ENCODE results near the gene MRGPRF. TPM values are rescaled to one million over a fixed set of nuclear protein-coding genes. Genes with fewer than 3 reads are reported as not detected.

The MRGPRF gene
- total RNA-seq, 2 donors from 2014 or later = 4.7 to 7.6 TPM

- no peak for TF ChIP-seq POLR2A (IDR thresholded peaks at IDR 0.05)
- TF ChIP-seq, protein P1, sequence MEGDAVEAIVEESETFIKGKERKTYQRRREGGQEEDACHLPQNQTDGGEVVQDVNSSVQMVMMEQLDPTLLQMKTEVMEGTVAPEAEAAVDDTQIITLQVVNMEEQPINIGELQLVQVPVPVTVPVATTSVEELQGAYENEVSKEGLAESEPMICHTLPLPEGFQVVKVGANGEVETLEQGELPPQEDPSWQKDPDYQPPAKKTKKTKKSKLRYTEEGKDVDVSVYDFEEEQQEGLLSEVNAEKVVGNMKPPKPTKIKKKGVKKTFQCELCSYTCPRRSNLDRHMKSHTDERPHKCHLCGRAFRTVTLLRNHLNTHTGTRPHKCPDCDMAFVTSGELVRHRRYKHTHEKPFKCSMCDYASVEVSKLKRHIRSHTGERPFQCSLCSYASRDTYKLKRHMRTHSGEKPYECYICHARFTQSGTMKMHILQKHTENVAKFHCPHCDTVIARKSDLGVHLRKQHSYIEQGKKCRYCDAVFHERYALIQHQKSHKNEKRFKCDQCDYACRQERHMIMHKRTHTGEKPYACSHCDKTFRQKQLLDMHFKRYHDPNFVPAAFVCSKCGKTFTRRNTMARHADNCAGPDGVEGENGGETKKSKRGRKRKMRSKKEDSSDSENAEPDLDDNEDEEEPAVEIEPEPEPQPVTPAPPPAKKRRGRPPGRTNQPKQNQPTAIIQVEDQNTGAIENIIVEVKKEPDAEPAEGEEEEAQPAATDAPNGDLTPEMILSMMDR (IDR thresholded peaks at IDR 0.05) = no peak
- 74 to 85% methylated on average over 9 of the region's 9 CpGs for WGBS, 2 donors
- H3K4me1 ChIP-seq = no peaks in the 10 kb centered on the region
- H3K4me3 ChIP-seq = no peak overlapping the region
- no peak overlapping the region for H3K27ac ChIP-seq
- H3K27me3 ChIP-seq = no peaks in the 10 kb centered on the region
- intact Hi-C loops (cut with DNase I) = no loop called here
- DNase-seq = no peak
- no peak for ATAC-seq
- no peaks in the 10 kb centered on the region for H3K36me3 ChIP-seq (replicated peaks in 1 of 2; ENCODE audit: insufficient read depth in 1 of 2, low read depth in 2 of 2)
- no peaks in the 10 kb centered on the region for H3K9me3 ChIP-seq
Measured at GRCh38 chr11:68966894-68967780, 45.9 kb downstream of the MRGPRF start.

DNA sequence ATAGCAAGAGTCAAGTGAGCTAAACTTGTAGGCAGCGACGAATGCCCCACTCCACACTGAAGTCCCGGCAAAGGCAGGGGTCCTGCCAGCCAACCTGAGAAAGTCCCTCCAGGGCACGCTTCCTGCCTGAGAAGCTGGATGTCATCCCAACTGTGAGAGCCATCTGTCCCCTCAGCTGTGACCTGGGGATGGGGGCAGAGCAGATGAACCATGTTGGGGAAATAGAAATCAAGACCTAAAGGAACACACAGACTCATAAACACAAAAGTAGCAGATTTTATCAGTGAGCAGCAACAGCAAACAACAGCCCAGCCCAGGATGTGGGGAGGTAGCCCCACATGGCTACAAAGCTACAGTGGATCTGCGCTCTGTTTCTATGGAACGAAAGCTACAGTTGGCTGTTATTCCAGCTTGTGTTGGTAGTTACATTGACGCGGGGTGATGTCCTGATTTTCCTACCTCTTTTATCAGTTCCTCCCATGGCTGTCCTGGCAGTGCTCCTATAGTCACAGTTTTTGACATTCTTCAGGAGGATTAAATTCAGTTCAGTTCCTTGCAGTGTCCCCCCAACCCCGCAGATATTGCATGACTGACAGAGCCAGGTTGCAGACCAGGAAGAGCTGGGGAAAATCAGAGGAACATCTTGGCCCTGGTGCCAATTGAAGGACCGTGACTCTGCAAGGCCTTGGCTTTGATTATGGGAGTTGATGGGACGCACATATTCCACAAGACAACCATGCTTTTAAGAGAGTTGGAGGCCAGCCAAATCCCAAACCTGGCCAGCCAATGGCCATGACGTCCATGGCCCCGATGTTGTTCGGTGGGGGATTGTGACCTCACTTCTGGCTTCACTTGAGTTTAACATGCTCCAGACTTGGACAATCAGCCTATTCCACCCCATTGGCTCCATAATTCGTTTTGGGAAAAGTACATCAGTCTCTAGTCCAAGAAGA is 46.9 kb downstream of the MRGPRF start:
- WGBS, 2 donors = 82 to 86% methylated on average over 15 of the region's 15 CpGs
- DNase-seq (no peak), ATAC-seq (no peak)
- intact Hi-C loops (cut with DNase I) = no loop called here
- Histone ChIP-seq H3K4me1 (no peaks in the 10 kb centered on the region), H3K36me3 (replicated peaks in 1 of 2; ENCODE audit: insufficient read depth in 1 of 2, low read depth in 2 of 2) (no peaks in the 10 kb centered on the region), H3K9me3 (no peaks in the 10 kb centered on the region), H3K4me3 (no peak overlapping the region), H3K27me3 (no peaks in the 10 kb centered on the region), H3K27ac (no peak overlapping the region)
- no peak for TF ChIP-seq POLR2A (IDR thresholded peaks at IDR 0.05)
- TF ChIP-seq, protein P1 (IDR thresholded peaks at IDR 0.05) = no peak

DNA sequence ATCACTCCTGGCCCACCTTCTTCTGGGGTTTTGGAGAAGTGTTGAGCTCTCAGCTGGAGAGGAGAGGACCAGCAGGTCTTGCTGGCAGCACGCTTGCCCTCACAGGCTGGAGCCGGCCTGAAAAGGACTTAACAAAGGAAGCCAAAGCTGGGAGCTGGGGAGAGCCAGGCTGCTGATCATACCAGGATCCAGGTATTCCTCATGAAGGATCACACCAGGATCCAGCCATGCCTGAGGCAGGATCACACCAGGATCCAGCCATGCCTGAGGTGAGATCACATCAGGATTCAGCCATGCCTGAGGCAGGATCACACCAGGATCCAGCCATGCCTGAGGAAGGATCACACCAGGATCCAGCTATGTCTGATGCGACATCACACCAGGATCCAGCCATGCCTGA is 49.3 kb downstream of the MRGPRF start:
- no peak overlapping the region for H3K27ac ChIP-seq
- TF ChIP-seq, protein P1 (IDR thresholded peaks at IDR 0.05) = no peak
- TF ChIP-seq POLR2A (IDR thresholded peaks at IDR 0.05) = no peak
- no peaks in the 10 kb centered on the region for H3K36me3 ChIP-seq (replicated peaks in 1 of 2; ENCODE audit: insufficient read depth in 1 of 2, low read depth in 2 of 2)
- intact Hi-C loops (cut with DNase I) = no loop called here
- H3K27me3 ChIP-seq = no peaks in the 10 kb centered on the region
- no peak overlapping the region for H3K4me3 ChIP-seq
- H3K4me1 ChIP-seq = no peaks in the 10 kb centered on the region
- 73 to 76% methylated on average over 3 of the region's 3 CpGs for WGBS, 2 donors
- DNase-seq (no peak), ATAC-seq (no peak)
- H3K9me3 ChIP-seq = no peaks in the 10 kb centered on the region

DNA sequence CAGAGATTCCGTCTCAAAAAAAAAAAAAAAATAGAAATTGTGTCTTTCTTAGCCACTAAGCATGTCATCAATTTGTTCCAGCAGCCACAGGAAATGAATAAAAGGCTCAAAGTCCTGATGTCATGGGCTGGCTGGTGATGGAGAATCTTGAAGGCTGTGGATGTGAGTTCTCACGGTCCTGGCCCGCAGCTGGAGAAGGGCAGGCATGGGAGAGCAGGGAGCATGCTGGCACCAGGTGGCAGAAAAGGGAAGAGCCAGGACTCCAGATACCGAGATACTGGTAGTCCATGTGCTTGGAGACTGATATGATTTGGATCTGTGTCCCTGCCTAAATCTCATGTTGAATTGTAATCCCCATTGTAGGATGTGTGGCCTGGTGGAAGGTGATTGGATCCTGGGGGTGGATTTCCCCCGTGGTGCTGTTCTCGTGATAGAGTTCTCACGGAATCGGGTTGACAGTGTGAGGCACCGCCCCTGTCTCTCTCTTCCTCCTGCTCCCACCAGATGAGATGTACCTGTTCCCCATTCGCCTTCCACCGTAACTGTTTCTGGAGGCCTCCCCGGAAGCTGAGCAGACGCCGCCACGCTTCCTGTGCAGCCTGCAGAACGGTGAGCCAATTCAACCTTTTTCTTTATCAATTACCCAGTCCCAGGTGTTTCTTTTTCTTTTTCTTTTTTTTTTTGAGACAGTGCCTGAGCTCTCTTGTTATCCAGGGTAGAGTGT is 50.4 kb downstream of the MRGPRF start:
- no peaks in the 10 kb centered on the region for H3K36me3 ChIP-seq (replicated peaks in 1 of 2; ENCODE audit: insufficient read depth in 1 of 2, low read depth in 2 of 2)
- no peaks in the 10 kb centered on the region for H3K27me3 ChIP-seq
- no peaks in the 10 kb centered on the region for H3K9me3 ChIP-seq
- ATAC-seq (no peak), DNase-seq (no peak)
- 73 to 81% methylated on average over 16 of the region's 16 CpGs for WGBS, 2 donors
- no peak for TF ChIP-seq POLR2A (IDR thresholded peaks at IDR 0.05)
- TF ChIP-seq, protein P1 (IDR thresholded peaks at IDR 0.05) = no peak
- H3K4me1 ChIP-seq = no peaks in the 10 kb centered on the region
- intact Hi-C loops (cut with DNase I) = no loop called here
- H3K27ac ChIP-seq = no peak overlapping the region
- H3K4me3 ChIP-seq = no peak overlapping the region

All from body of pancreas (tissue), 4 donors.